ENCODE data around the gene LIMS1.
"Not testable (repeated sequence)": the region's sequence is repeated elsewhere in the genome, so short reads cannot be mapped to it uniquely, and the experiment has no call there.

The LIMS1 gene

GRCh38 chr2:108635630-108636354 is 101.5 kb downstream of the LIMS1 start:
- H3K9me3 ChIP-seq (ENCODE audit: control insufficient read depth, insufficient read depth, low read depth, low read length) = no peaks in the 10 kb centered on the region
- H3K27ac ChIP-seq (ENCODE audit: low read depth, low read length) = no peak overlapping the region

GRCh38 chr2:108637304-108637669 is 103.0 kb downstream of the LIMS1 start:
- Histone ChIP-seq H3K9me3 (ENCODE audit: control insufficient read depth, insufficient read depth, low read depth, low read length) (no peaks in the 10 kb centered on the region), H3K27me3 (ENCODE audit: control insufficient read depth, insufficient read depth, low read length) (no peaks in the 10 kb centered on the region), H3K4me1 (ENCODE audit: control insufficient read depth, insufficient read depth, low read length) (peaks cover 37% of the 10 kb centered on the region), H3K27ac (ENCODE audit: low read depth, low read length) (no peak overlapping the region), H3K36me3 (ENCODE audit: control insufficient read depth, insufficient read depth, low read length) (no peaks in the 10 kb centered on the region), H3K9ac (ENCODE audit: low read length) (no peak overlapping the region), H3K4me3 (ENCODE audit: low read depth, low read length) (no peak overlapping the region)

More at GRCh38 chr2:108635630-108636354, 101.5 kb downstream of the LIMS1 start:
- H3K4me1 ChIP-seq (ENCODE audit: control insufficient read depth, insufficient read depth, low read length) = peaks cover 37% of the 10 kb centered on the region
- no peaks in the 10 kb centered on the region for H3K27me3 ChIP-seq (ENCODE audit: control insufficient read depth, insufficient read depth, low read length)
- H3K36me3 ChIP-seq (ENCODE audit: control insufficient read depth, insufficient read depth, low read length) = no peaks in the 10 kb centered on the region
- H3K4me3 ChIP-seq (ENCODE audit: low read depth, low read length) = no peak overlapping the region
- H3K9ac ChIP-seq (ENCODE audit: low read length) = no peak overlapping the region

- no peak overlapping the region for H3K27ac ChIP-seq (ENCODE audit: low read depth, low read length)
- peaks cover 23% of the 10 kb centered on the region for H3K4me1 ChIP-seq (ENCODE audit: control insufficient read depth, insufficient read depth, low read length)
- H3K9ac ChIP-seq (ENCODE audit: low read length) = no peak overlapping the region
- H3K9me3 ChIP-seq (ENCODE audit: control insufficient read depth, insufficient read depth, low read depth, low read length) = no peaks in the 10 kb centered on the region
- H3K4me3 ChIP-seq (ENCODE audit: low read depth, low read length) = no peak overlapping the region
- H3K27me3 ChIP-seq (ENCODE audit: control insufficient read depth, insufficient read depth, low read length) = no peaks in the 10 kb centered on the region
- H3K36me3 ChIP-seq (ENCODE audit: control insufficient read depth, insufficient read depth, low read length) = no peaks in the 10 kb centered on the region
These were observed 106.5 kb downstream of the LIMS1 start for GRCh38 chr2:108640731-108641130.

GRCh38 chr2:108641756-108642155 is 107.5 kb downstream of the LIMS1 start:
- Histone ChIP-seq H3K9ac (ENCODE audit: low read length) (no peak overlapping the region), H3K36me3 (ENCODE audit: control insufficient read depth, insufficient read depth, low read length) (no peaks in the 10 kb centered on the region), H3K4me3 (ENCODE audit: low read depth, low read length) (no peak overlapping the region), H3K9me3 (ENCODE audit: control insufficient read depth, insufficient read depth, low read depth, low read length) (no peaks in the 10 kb centered on the region; the same call in 1 of the 2 replicates), H3K4me1 (ENCODE audit: control insufficient read depth, insufficient read depth, low read length) (peaks cover 14% of the 10 kb centered on the region), H3K27ac (ENCODE audit: low read depth, low read length) (no peak overlapping the region), H3K27me3 (ENCODE audit: control insufficient read depth, insufficient read depth, low read length) (no peaks in the 10 kb centered on the region)

DNA sequence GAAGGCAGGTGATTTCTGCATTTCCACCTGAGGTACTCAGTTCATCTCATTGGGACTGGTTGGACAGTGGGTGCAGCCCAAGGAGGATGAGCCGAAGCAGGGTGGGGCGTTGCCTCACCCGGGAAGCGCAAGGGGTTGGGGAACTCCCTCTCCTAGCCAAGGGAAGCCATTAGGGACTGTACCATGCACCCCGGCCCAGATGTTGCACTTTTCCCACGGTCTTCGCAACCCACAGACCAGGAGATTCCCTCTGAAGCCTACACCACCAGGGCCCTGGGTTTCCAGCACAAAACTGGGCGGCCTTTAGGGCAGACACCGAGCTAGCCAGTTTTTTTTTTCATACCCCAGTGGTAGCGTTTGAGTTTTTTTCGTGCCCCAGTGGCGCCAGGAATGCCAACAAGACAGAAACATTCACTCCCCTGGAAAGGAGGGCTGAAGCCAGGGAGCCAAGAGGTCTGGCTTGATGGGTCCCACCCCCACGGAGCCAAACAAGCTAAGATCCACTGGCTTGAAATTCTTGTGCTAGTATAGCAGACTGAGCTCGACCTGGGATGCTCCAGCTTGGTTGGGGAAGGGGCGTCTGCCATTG is 109.1 kb downstream of the LIMS1 start:
- Histone ChIP-seq H3K4me3 (ENCODE audit: low read depth, low read length) (no peak overlapping the region), H3K9ac (ENCODE audit: low read length) (no peak overlapping the region), H3K27me3 (ENCODE audit: control insufficient read depth, insufficient read depth, low read length) (no peaks in the 10 kb centered on the region), H3K36me3 (ENCODE audit: control insufficient read depth, insufficient read depth, low read length) (no peaks in the 10 kb centered on the region), H3K9me3 (ENCODE audit: control insufficient read depth, insufficient read depth, low read depth, low read length) (no peaks in the 10 kb centered on the region; the same call in 1 of the 2 replicates), H3K4me1 (ENCODE audit: control insufficient read depth, insufficient read depth, low read length) (peaks cover 6% of the 10 kb centered on the region; the same call in 1 of the 2 replicates), H3K27ac (ENCODE audit: low read depth, low read length) (no peak overlapping the region)

DNA sequence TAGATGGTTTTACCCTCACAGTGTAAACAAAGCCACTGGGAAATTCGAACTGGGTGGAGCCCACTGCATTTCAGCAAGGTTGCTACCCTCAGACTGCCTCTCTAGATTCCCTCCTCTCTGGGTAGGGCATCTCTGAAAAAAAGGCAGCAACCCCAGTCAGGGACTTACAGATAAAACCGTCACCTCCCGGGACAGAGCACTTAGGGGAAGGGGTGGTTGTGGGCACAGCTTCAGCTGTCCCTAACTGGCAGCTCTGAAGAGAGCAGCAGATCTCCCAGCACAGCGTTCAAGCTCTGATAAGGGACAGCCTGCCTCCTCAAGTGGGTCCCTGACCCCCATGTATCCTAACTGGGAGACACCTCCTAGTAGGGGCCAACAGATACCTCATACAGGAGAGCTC is 109.6 kb downstream of the LIMS1 start:
- not testable (repeated sequence) for H3K9ac ChIP-seq (ENCODE audit: low read length); H3K9me3 ChIP-seq (ENCODE audit: control insufficient read depth, insufficient read depth, low read depth, low read length); H3K36me3 ChIP-seq (ENCODE audit: control insufficient read depth, insufficient read depth, low read length); H3K4me3 ChIP-seq (ENCODE audit: low read depth, low read length); H3K27ac ChIP-seq (ENCODE audit: low read depth, low read length); H3K4me1 ChIP-seq (ENCODE audit: control insufficient read depth, insufficient read depth, low read length); H3K27me3 ChIP-seq (ENCODE audit: control insufficient read depth, insufficient read depth, low read length)

GRCh38 chr2:108644446-108644845 is 110.2 kb downstream of the LIMS1 start:
- H3K27ac ChIP-seq (ENCODE audit: low read depth, low read length); H3K4me3 ChIP-seq (ENCODE audit: low read depth, low read length); H3K9me3 ChIP-seq (ENCODE audit: control insufficient read depth, insufficient read depth, low read depth, low read length); H3K36me3 ChIP-seq (ENCODE audit: control insufficient read depth, insufficient read depth, low read length); H3K4me1 ChIP-seq (ENCODE audit: control insufficient read depth, insufficient read depth, low read length); H3K27me3 ChIP-seq (ENCODE audit: control insufficient read depth, insufficient read depth, low read length); H3K9ac ChIP-seq (ENCODE audit: low read length): not testable (repeated sequence)

DNA sequence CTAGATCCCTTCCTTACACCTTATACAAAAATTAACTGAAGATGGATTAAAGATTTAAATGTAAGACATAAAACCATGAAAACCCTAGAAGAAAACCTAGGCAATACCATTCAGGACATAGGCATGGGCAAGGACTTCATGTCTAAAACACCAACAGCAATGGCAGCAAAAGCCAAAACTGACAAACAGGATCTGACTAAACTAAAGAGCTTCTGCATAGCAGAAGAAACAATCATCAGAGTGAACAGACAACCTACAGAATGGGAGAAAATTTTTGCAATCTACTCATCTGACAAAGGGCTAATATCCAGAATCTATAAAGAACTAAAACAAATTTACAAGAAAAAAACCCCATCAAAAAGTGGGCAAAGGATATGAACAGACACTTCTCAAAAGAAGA is 114.5 kb downstream of the LIMS1 start:
- not testable (repeated sequence) for H3K4me3 ChIP-seq (ENCODE audit: low read depth, low read length); H3K27me3 ChIP-seq (ENCODE audit: control insufficient read depth, insufficient read depth, low read length); H3K27ac ChIP-seq (ENCODE audit: low read depth, low read length); H3K9ac ChIP-seq (ENCODE audit: low read length); H3K36me3 ChIP-seq (ENCODE audit: control insufficient read depth, insufficient read depth, low read length); H3K9me3 ChIP-seq (ENCODE audit: control insufficient read depth, insufficient read depth, low read depth, low read length); H3K4me1 ChIP-seq (ENCODE audit: control insufficient read depth, insufficient read depth, low read length)

- not testable (repeated sequence) for H3K9me3 ChIP-seq (ENCODE audit: control insufficient read depth, insufficient read depth, low read depth, low read length); H3K27ac ChIP-seq (ENCODE audit: low read depth, low read length); H3K4me3 ChIP-seq (ENCODE audit: low read depth, low read length); H3K36me3 ChIP-seq (ENCODE audit: control insufficient read depth, insufficient read depth, low read length); H3K9ac ChIP-seq (ENCODE audit: low read length); H3K27me3 ChIP-seq (ENCODE audit: control insufficient read depth, insufficient read depth, low read length); H3K4me1 ChIP-seq (ENCODE audit: control insufficient read depth, insufficient read depth, low read length)
These were observed 116.2 kb downstream of the LIMS1 start for GRCh38 chr2:108650465-108650864.

DNA sequence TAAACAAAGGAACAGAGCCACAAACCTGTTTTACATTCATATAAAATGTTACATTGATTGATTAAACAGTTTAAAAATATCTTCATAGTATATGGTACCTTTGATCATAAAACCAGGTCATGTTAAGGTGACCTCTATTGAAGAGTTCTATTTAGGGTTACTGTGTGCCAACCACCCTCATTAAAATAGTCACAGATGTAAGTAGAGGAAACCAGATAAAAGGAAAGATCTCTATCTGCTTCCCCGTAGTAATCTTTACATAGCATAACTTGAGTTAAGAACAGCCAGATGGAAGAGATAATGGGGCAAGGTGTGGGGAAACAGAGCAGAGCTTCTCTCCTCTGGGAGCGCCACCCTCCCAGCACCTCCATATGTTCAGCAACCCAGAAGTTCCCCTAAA is 117.2 kb downstream of the LIMS1 start:
- not testable (repeated sequence) for H3K4me1 ChIP-seq (ENCODE audit: control insufficient read depth, insufficient read depth, low read length); H3K27me3 ChIP-seq (ENCODE audit: control insufficient read depth, insufficient read depth, low read length); H3K27ac ChIP-seq (ENCODE audit: low read depth, low read length); H3K4me3 ChIP-seq (ENCODE audit: low read depth, low read length); H3K9ac ChIP-seq (ENCODE audit: low read length); H3K36me3 ChIP-seq (ENCODE audit: control insufficient read depth, insufficient read depth, low read length); H3K9me3 ChIP-seq (ENCODE audit: control insufficient read depth, insufficient read depth, low read depth, low read length)

DNA sequence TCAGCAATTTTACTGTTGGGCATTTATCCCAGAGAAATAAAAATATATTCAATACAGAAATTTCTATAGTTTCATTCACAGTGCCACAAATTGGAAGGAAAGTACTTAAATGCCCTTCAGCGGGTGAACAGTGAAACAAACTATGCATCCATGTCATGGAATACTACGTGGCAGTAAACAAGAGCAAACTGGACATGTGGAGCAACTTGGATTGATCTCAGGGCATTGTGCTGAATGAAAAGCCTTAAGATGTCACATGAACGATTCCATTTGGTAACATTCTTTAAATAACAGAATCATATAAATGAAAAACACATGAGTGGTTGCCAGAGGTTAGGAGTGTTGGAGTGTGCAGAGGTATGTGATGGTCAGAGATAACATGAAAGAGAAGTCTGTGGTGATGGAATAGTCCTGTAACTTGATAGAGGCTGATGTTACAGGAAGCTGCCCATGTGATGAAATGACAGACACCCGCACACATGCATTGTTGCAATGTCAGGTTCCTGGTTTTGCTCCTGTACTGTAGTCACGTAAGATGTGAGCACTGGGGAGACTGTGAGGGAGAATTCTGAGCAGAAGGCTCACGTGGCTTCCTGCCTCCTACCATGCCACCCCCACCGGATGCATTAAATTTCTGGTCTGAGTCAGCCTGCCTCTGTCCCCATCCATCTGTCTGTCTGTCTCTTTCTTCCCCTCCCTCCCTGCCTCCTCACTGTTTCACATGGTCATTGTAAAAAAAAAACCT is 118.1 kb downstream of the LIMS1 start:
- H3K27me3 ChIP-seq (ENCODE audit: control insufficient read depth, insufficient read depth, low read length); H3K9me3 ChIP-seq (ENCODE audit: control insufficient read depth, insufficient read depth, low read depth, low read length); H3K36me3 ChIP-seq (ENCODE audit: control insufficient read depth, insufficient read depth, low read length); H3K4me3 ChIP-seq (ENCODE audit: low read depth, low read length); H3K9ac ChIP-seq (ENCODE audit: low read length); H3K27ac ChIP-seq (ENCODE audit: low read depth, low read length); H3K4me1 ChIP-seq (ENCODE audit: control insufficient read depth, insufficient read depth, low read length): not testable (repeated sequence)
